ENCODE measurements around the gene PACSIN2.

The PACSIN2 gene

GRCh38 chr22:43008921-43009320 lies 6.0 kb downstream of the PACSIN2 start:
- Histone ChIP-seq H3K27ac (ENCODE audit: low read length) (no peak overlapping the region), H3K4me1 (ENCODE audit: control insufficient read depth in 1 of 2, insufficient read depth in 2 of 2, low read length in 2 of 2) (peaks cover 28 to 37% of the 10 kb centered on the region in 2 donors)

GRCh38 chr22:43008509-43008908 lies 6.4 kb downstream of the PACSIN2 start:
- H3K4me1 ChIP-seq (ENCODE audit: control insufficient read depth in 1 of 2, insufficient read depth in 2 of 2, low read length in 2 of 2) = peaks cover 24 to 33% of the 10 kb centered on the region in 2 donors
- no peaks in the 10 kb centered on the region for H3K9me3 ChIP-seq (ENCODE audit: control insufficient read depth in 1 of 2, low read length in 2 of 2)
- H3K27me3 ChIP-seq (ENCODE audit: low read depth, low read length) = no peaks in the 10 kb centered on the region
- H3K27ac ChIP-seq (ENCODE audit: low read length) = no peak overlapping the region
- H3K4me3 ChIP-seq (ENCODE audit: low read depth in 1 of 2, low read length in 2 of 2) = no peak overlapping the region
- H3K36me3 ChIP-seq (ENCODE audit: control insufficient read depth in 1 of 2, insufficient read depth in 2 of 2, low read length in 2 of 2) = no peaks in the 10 kb centered on the region

More at GRCh38 chr22:43008921-43009320, 6.0 kb downstream of the PACSIN2 start:
- no peaks in the 10 kb centered on the region for H3K9me3 ChIP-seq (ENCODE audit: control insufficient read depth in 1 of 2, low read length in 2 of 2)
- H3K27me3 ChIP-seq (ENCODE audit: low read depth, low read length) = no peaks in the 10 kb centered on the region
- H3K4me3 ChIP-seq (ENCODE audit: low read depth in 1 of 2, low read length in 2 of 2) = no peak overlapping the region
- H3K36me3 ChIP-seq (ENCODE audit: control insufficient read depth in 1 of 2, insufficient read depth in 2 of 2, low read length in 2 of 2) = no peaks in the 10 kb centered on the region

- H3K27ac ChIP-seq (ENCODE audit: low read length) = peak overlapping the region; percentile 23
These were observed 7.3 kb downstream of the PACSIN2 start for GRCh38 chr22:43007519-43008102.

GRCh38 chr22:43006753-43007152 lies 8.2 kb downstream of the PACSIN2 start:
- Histone ChIP-seq H3K9me3 (ENCODE audit: control insufficient read depth in 1 of 2, low read length in 2 of 2) (no peaks in the 10 kb centered on the region), H3K36me3 (ENCODE audit: control insufficient read depth in 1 of 2, insufficient read depth in 2 of 2, low read length in 2 of 2) (no peaks in the 10 kb centered on the region), H3K4me3 (ENCODE audit: low read depth in 1 of 2, low read length in 2 of 2) (no peak overlapping the region), H3K27ac (ENCODE audit: low read length) (no peak overlapping the region), H3K27me3 (ENCODE audit: low read depth, low read length) (no peaks in the 10 kb centered on the region), H3K4me1 (ENCODE audit: control insufficient read depth in 1 of 2, insufficient read depth in 2 of 2, low read length in 2 of 2) (peaks cover 24 to 42% of the 10 kb centered on the region in 2 donors)

More at GRCh38 chr22:43007519-43008102, 7.3 kb downstream of the PACSIN2 start:
- peaks cover 20 to 34% of the 10 kb centered on the region in 2 donors for H3K4me1 ChIP-seq (ENCODE audit: control insufficient read depth in 1 of 2, insufficient read depth in 2 of 2, low read length in 2 of 2)
- no peaks in the 10 kb centered on the region for H3K27me3 ChIP-seq (ENCODE audit: low read depth, low read length)
- no peaks in the 10 kb centered on the region for H3K36me3 ChIP-seq (ENCODE audit: control insufficient read depth in 1 of 2, insufficient read depth in 2 of 2, low read length in 2 of 2)
- H3K4me3 ChIP-seq (ENCODE audit: low read depth in 1 of 2, low read length in 2 of 2) = no peak overlapping the region
- no peaks in the 10 kb centered on the region for H3K9me3 ChIP-seq (ENCODE audit: control insufficient read depth in 1 of 2, low read length in 2 of 2)

GRCh38 chr22:43006016-43006505 lies 8.9 kb downstream of the PACSIN2 start:
- Histone ChIP-seq H3K4me1 (ENCODE audit: control insufficient read depth in 1 of 2, insufficient read depth in 2 of 2, low read length in 2 of 2) (peaks cover 29 to 49% of the 10 kb centered on the region in 2 donors), H3K4me3 (ENCODE audit: low read depth in 1 of 2, low read length in 2 of 2) (no peak overlapping the region), H3K36me3 (ENCODE audit: control insufficient read depth in 1 of 2, insufficient read depth in 2 of 2, low read length in 2 of 2) (no peaks in the 10 kb centered on the region), H3K9me3 (ENCODE audit: control insufficient read depth in 1 of 2, low read length in 2 of 2) (no peaks in the 10 kb centered on the region), H3K27me3 (ENCODE audit: low read depth, low read length) (no peaks in the 10 kb centered on the region), H3K27ac (ENCODE audit: low read length) (no peak overlapping the region)

- no peaks in the 10 kb centered on the region for H3K36me3 ChIP-seq (ENCODE audit: control insufficient read depth in 1 of 2, insufficient read depth in 2 of 2, low read length in 2 of 2)
- peaks cover 36 to 59% of the 10 kb centered on the region in 2 donors for H3K4me1 ChIP-seq (ENCODE audit: control insufficient read depth in 1 of 2, insufficient read depth in 2 of 2, low read length in 2 of 2)
- H3K27me3 ChIP-seq (ENCODE audit: low read depth, low read length) = no peaks in the 10 kb centered on the region
- H3K4me3 ChIP-seq (ENCODE audit: low read depth in 1 of 2, low read length in 2 of 2) = no peak overlapping the region
- no peak overlapping the region for H3K27ac ChIP-seq (ENCODE audit: low read length)
- no peaks in the 10 kb centered on the region for H3K9me3 ChIP-seq (ENCODE audit: control insufficient read depth in 1 of 2, low read length in 2 of 2)
These were observed 9.8 kb downstream of the PACSIN2 start for GRCh38 chr22:43005106-43005505.

- Histone ChIP-seq H3K4me3 (ENCODE audit: low read depth in 1 of 2, low read length in 2 of 2) (no peak overlapping the region), H3K4me1 (ENCODE audit: control insufficient read depth in 1 of 2, insufficient read depth in 2 of 2, low read length in 2 of 2) (peaks cover 36 to 58% of the 10 kb centered on the region in 2 donors), H3K27ac (ENCODE audit: low read length) (no peak overlapping the region), H3K27me3 (ENCODE audit: low read depth, low read length) (no peaks in the 10 kb centered on the region), H3K36me3 (ENCODE audit: control insufficient read depth in 1 of 2, insufficient read depth in 2 of 2, low read length in 2 of 2) (no peaks in the 10 kb centered on the region), H3K9me3 (ENCODE audit: control insufficient read depth in 1 of 2, low read length in 2 of 2) (no peaks in the 10 kb centered on the region)
These were observed 10.4 kb downstream of the PACSIN2 start for GRCh38 chr22:43004362-43005035.

- H3K4me1 ChIP-seq (ENCODE audit: control insufficient read depth in 1 of 2, insufficient read depth in 2 of 2, low read length in 2 of 2) = peaks cover 24 to 50% of the 10 kb centered on the region in 2 donors
- H3K4me3 ChIP-seq (ENCODE audit: low read depth in 1 of 2, low read length in 2 of 2) = no peak overlapping the region
- H3K36me3 ChIP-seq (ENCODE audit: control insufficient read depth in 1 of 2, insufficient read depth in 2 of 2, low read length in 2 of 2) = no peaks in the 10 kb centered on the region
- no peaks in the 10 kb centered on the region for H3K27me3 ChIP-seq (ENCODE audit: low read depth, low read length)
- peaks cover 0 to 2% of the 10 kb centered on the region in 2 donors for H3K9me3 ChIP-seq (ENCODE audit: control insufficient read depth in 1 of 2, low read length in 2 of 2)
- H3K27ac ChIP-seq (ENCODE audit: low read length) = peak overlapping the region; percentile 24
These were observed 12.8 kb downstream of the PACSIN2 start for GRCh38 chr22:43002202-43002586.

- H3K27ac ChIP-seq (ENCODE audit: low read length) = peak overlapping the region; percentile 27
- H3K27me3 ChIP-seq (ENCODE audit: low read depth, low read length) = no peaks in the 10 kb centered on the region
- no peak overlapping the region for H3K4me3 ChIP-seq (ENCODE audit: low read depth in 1 of 2, low read length in 2 of 2)
- H3K4me1 ChIP-seq (ENCODE audit: control insufficient read depth in 1 of 2, insufficient read depth in 2 of 2, low read length in 2 of 2) = peaks cover 24 to 53% of the 10 kb centered on the region in 2 donors
- H3K36me3 ChIP-seq (ENCODE audit: control insufficient read depth in 1 of 2, insufficient read depth in 2 of 2, low read length in 2 of 2) = no peaks in the 10 kb centered on the region
- peaks cover 0 to 2% of the 10 kb centered on the region in 2 donors for H3K9me3 ChIP-seq (ENCODE audit: control insufficient read depth in 1 of 2, low read length in 2 of 2)
These were observed 13.4 kb downstream of the PACSIN2 start for GRCh38 chr22:43001271-43002201.

- Histone ChIP-seq H3K4me1 (ENCODE audit: control insufficient read depth in 1 of 2, insufficient read depth in 2 of 2, low read length in 2 of 2) (peaks cover 25 to 54% of the 10 kb centered on the region in 2 donors), H3K27ac (ENCODE audit: low read length) (peak overlapping the region; percentile 33), H3K4me3 (ENCODE audit: low read depth in 1 of 2, low read length in 2 of 2) (no peak overlapping the region)
These were observed 14.3 kb downstream of the PACSIN2 start for GRCh38 chr22:43000441-43001175.

More at GRCh38 chr22:43000441-43001175, 14.3 kb downstream of the PACSIN2 start:
- no peaks in the 10 kb centered on the region for H3K27me3 ChIP-seq (ENCODE audit: low read depth, low read length)
- H3K36me3 ChIP-seq (ENCODE audit: control insufficient read depth in 1 of 2, insufficient read depth in 2 of 2, low read length in 2 of 2) = no peaks in the 10 kb centered on the region
- H3K9me3 ChIP-seq (ENCODE audit: control insufficient read depth in 1 of 2, low read length in 2 of 2) = peaks cover 0 to 2% of the 10 kb centered on the region in 2 donors
